Measurements from ENCODE around the gene HLA-DRA. TPM values are rescaled to one million over a fixed set of nuclear protein-coding genes. Genes with fewer than 3 reads are reported as not detected.

The HLA-DRA gene
- total RNA-seq, 1 experiment from 2014 or later, result 283 TPM

DNA sequence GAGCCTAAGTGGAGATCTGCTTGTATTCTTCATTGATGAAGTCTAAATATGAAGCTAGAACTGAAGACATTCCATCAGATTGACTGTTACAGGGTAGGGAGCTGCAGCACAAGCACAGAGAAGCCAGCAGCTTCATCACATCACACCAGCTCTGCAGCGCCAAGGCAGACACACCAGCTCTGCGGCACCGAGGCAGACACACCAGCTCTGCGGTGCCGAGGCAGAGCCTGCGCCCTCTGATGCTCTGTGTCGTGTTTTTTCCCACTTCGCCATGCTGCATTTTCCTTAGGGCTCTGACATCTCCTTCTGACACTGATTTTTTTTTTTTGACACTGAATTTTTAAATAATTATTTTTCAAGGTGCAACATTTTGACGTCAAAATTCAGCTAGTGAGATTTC lies 33.5 kb upstream of the HLA-DRA start:
- Mint-ChIP-seq H3K36me3 (ENCODE audit: insufficient read depth, unreplicated experiment) (no peaks in the 10 kb centered on the region), H3K9me3 (ENCODE audit: low read depth, unreplicated experiment) (no peaks in the 10 kb centered on the region), H3K4me3 (ENCODE audit: low read depth, unreplicated experiment) (no peak overlapping the region), H3K27ac (ENCODE audit: unreplicated experiment) (no peak overlapping the region), H3K27me3 (ENCODE audit: unreplicated experiment) (peaks cover 87% of the 10 kb centered on the region), H3K4me1 (ENCODE audit: low read depth, unreplicated experiment) (no peaks in the 10 kb centered on the region)
- BruUV-seq (replicated peaks), result no TSS peak
- intact Hi-C loops (cut with micrococcal nuclease; ENCODE audit: unreplicated experiment), result no loop called here
- CTCF ChIA-PET, result interaction anchor here (0.7 to 1.6 kb wide), 2 partner anchors 161 to 294 kb away, joined by 3 to 6 read pairs; no protein-coding TSS in a partner anchor
- TF ChIP-seq, protein P1, sequence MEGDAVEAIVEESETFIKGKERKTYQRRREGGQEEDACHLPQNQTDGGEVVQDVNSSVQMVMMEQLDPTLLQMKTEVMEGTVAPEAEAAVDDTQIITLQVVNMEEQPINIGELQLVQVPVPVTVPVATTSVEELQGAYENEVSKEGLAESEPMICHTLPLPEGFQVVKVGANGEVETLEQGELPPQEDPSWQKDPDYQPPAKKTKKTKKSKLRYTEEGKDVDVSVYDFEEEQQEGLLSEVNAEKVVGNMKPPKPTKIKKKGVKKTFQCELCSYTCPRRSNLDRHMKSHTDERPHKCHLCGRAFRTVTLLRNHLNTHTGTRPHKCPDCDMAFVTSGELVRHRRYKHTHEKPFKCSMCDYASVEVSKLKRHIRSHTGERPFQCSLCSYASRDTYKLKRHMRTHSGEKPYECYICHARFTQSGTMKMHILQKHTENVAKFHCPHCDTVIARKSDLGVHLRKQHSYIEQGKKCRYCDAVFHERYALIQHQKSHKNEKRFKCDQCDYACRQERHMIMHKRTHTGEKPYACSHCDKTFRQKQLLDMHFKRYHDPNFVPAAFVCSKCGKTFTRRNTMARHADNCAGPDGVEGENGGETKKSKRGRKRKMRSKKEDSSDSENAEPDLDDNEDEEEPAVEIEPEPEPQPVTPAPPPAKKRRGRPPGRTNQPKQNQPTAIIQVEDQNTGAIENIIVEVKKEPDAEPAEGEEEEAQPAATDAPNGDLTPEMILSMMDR (IDR thresholded peaks at IDR 0.05; ENCODE audit: unreplicated experiment), result no peak
- no peak for DNase-seq

DNA sequence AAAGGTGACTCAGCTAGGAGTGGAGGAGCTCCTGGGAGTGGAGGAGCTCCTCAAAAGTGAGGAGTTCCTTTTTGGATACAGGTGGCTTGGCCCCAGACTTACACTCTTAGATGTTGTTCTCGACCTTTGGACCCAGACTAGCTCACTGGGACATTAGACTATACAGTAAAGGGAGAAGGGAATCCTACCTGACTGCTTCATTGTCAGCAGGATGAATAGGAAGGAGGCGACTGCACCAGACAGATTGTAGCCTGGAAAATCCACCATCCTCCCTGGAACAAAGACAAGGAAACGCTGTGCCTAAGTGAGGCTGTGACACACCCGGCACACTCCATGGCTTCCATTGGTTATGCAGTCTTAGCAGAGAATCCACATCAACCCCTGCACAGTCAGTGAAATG lies 32.8 kb upstream of the HLA-DRA start, which contains the start of gene BTNL2:
BTNL2 (minus strand) TSS at position 325 of the 400 bp plus-strand sequence; CDS start at position 267, 58 bp downstream.
- H3K27ac Mint-ChIP-seq (ENCODE audit: unreplicated experiment), result no peak within 1 kb of the TSS
- H3K9me3 Mint-ChIP-seq (ENCODE audit: low read depth, unreplicated experiment), result no peaks in the 10 kb centered on the region
- no peak for DNase-seq
- CTCF ChIA-PET, result interaction anchor here (0.7 to 1.6 kb wide), 2 partner anchors 162 to 293 kb away, joined by 3 to 6 read pairs; no protein-coding TSS in a partner anchor
- H3K36me3 Mint-ChIP-seq (ENCODE audit: insufficient read depth, unreplicated experiment), result no peaks in the 10 kb centered on the region
- intact Hi-C loops (cut with micrococcal nuclease; ENCODE audit: unreplicated experiment), result no loop called here
- TF ChIP-seq, protein P1 (IDR thresholded peaks at IDR 0.05; ENCODE audit: unreplicated experiment), result no peak
- H3K4me1 Mint-ChIP-seq (ENCODE audit: low read depth, unreplicated experiment), result no peaks in the 10 kb centered on the region
- peaks cover 87% of the 10 kb centered on the region for H3K27me3 Mint-ChIP-seq (ENCODE audit: unreplicated experiment)
- no peak within 1 kb of the TSS for H3K4me3 Mint-ChIP-seq (ENCODE audit: low read depth, unreplicated experiment)
- no TSS peak for BruUV-seq (replicated peaks)

DNA sequence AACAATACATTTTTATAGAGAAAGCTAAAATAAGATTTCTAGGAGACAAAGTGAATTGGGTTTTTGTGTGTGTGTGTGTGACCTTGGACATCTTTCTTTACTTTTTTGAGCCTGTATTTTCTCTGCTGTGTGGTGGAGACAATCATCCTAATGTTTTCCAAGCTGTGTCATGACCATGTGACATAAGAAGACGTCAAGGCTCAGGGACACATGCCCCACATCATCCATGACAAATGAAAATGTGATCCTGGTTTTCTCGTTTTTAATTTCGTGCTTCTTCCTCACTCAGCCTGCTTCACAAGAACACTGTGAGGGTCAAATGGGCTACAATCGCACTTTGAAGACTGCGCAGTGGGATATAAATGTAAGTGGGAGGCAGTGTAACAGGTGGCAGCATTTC lies 28.8 kb upstream of the HLA-DRA start:
- DNase-seq, result no peak
- Mint-ChIP-seq H3K36me3 (ENCODE audit: insufficient read depth, unreplicated experiment) (no peaks in the 10 kb centered on the region), H3K9me3 (ENCODE audit: low read depth, unreplicated experiment) (no peaks in the 10 kb centered on the region), H3K4me1 (ENCODE audit: low read depth, unreplicated experiment) (peaks cover 19% of the 10 kb centered on the region), H3K27ac (ENCODE audit: unreplicated experiment) (no peak overlapping the region), H3K27me3 (ENCODE audit: unreplicated experiment) (peaks cover 86% of the 10 kb centered on the region), H3K4me3 (ENCODE audit: low read depth, unreplicated experiment) (no peak overlapping the region)
- CTCF ChIA-PET, result no interaction called here
- TF ChIP-seq, protein P1 (IDR thresholded peaks at IDR 0.05; ENCODE audit: unreplicated experiment), result no peak
- no TSS peak for BruUV-seq (replicated peaks)
- intact Hi-C loops (cut with micrococcal nuclease; ENCODE audit: unreplicated experiment), result loop anchor here (10.0 kb wide), 1 partner anchor 454 kb away; no protein-coding TSS in a partner anchor

DNA sequence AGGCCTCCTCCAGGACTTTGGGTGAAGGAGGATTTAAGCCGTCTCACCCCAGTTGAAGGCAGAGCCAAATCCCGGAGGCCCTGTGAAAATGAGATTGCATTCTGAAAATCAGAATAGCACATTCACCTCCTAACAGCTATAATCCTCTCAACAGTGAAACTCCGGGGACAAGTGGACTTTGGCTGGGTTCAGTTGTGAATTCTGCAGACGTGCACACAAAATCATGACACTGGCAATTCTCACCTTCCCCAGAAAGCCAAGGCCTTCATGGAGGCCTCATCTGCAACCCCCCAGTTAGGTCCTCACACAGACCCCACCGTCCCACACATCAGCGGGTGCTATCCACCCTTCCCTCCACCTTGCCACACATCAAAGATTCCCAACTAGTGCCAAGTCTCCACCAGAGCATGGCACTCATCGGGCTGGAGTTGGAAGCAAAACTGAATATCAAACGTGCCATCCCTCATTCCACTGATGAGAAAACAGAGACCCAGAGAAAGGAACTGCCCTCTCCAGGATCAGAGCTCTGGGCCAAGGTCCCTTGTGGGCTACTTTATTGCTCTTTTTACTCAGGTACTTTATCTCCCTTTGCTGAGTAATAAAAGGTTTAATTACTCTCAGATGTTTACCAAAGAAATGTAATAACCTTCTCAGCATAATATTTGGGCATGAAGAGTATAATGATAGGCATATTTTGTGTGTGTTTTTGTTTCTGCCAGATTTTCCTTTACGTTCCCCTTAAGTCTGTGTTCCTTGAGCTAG lies 27.9 kb upstream of the HLA-DRA start:
- TF ChIP-seq, protein P1 (IDR thresholded peaks at IDR 0.05; ENCODE audit: unreplicated experiment), result no peak
- H3K27me3 Mint-ChIP-seq (ENCODE audit: unreplicated experiment), result peaks cover 84% of the 10 kb centered on the region

More for the DNA sequence above, 27.9 kb upstream of the HLA-DRA start:
- no TSS peak for BruUV-seq (replicated peaks)
- intact Hi-C loops (cut with micrococcal nuclease; ENCODE audit: unreplicated experiment), result loop anchor here (2.0 to 10.0 kb wide), 3 partner anchors 167 to 453 kb away; no protein-coding TSS in a partner anchor
- Mint-ChIP-seq H3K36me3 (ENCODE audit: insufficient read depth, unreplicated experiment) (no peaks in the 10 kb centered on the region), H3K27ac (ENCODE audit: unreplicated experiment) (no peak overlapping the region), H3K9me3 (ENCODE audit: low read depth, unreplicated experiment) (no peaks in the 10 kb centered on the region), H3K4me1 (ENCODE audit: low read depth, unreplicated experiment) (peaks cover 21% of the 10 kb centered on the region), H3K4me3 (ENCODE audit: low read depth, unreplicated experiment) (no peak overlapping the region)
- CTCF ChIA-PET, result no interaction called here
- no peak for DNase-seq
